GM21381 (cell line): ENCODE results near the gene ACSS2.

ENCODE experiments used
- ATAC-seq: cut with Tn5 transposase; IDR thresholded peaks from one replicate; pipeline ENCODE4 v1.9.1; 2021; ENCODE audit warnings: mild to moderate bottlenecking, moderate library complexity; ENCODE audit not compliant: unreplicated experiment

The ACSS2 gene

DNA sequence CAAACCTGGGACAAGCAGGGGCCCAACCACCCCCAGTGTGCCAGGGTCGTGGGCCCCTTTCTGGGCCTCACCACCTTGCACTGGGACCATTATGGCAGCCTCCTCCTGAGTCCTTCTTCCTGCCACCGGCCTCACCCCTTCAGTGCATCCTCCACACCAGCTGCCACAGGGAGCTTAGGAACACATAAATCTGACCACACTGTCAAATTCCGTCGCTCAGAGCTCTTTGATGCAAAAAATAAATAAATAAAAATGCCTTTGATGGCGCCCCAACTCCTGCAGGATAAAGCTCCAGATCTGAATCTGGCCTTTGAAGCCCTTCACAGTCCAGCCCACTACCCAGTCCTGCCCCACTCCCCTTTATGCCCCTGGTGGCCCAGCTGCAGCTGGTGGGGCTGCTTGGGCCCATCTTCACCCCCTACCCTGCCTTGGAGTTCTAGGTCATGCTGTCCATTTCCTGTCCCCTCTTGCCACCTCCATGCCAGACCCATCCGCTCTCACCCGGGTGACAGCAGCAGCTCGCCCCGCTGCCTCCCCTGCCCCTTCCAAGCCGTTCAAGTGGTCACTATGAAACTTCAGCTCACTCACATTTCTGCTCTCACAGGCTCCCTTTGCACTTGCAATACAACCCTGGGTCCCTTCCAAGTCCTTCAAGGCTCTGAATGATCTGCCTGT lies 95.3 kb downstream of the ACSS2 start:
- no peak for ATAC-seq

DNA sequence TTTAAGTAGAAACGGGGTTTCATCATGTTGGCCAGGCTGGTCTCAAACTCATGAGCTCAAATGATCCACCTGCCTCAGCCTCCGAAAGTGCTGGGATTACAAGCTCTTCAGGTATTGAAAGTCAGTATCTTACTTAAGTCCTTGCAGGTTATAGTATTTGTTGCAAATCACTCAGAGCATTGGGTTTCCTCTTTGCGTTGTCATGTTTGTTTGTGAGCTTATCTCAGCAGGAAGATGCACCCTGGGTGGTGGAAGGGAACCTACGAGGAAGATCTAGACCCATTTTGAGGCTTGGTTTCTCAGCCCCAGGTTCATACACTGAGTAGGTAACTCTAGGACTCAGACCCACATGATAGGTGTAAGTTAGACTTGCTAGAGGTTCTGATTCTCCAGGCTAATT lies 97.8 kb downstream of the ACSS2 start:
- no peak for ATAC-seq

DNA sequence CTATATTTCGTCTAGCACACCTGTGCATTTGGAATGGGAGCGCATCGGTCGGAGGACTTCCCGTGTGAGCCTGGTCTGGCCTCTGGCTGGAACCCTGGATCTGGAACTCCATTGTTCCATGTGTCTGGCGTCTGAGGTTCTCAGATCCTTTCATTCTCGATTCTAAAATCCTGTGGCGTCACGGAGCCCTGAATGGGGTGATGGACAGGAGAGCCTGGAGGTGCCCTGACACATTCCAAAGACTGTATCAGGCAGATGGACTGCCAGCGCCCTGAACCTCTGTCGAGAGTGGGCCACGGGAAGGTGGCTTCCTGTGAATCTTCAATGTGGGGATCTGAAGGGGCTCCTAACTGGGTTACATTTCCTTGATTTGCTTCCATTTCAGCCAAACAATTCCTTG lies 99.9 kb downstream of the ACSS2 start:
- no peak for ATAC-seq
